Glutamatergic neuron (in vitro differentiated cells): ENCODE results near the gene CBX3. TPM values are rescaled to one million over a fixed set of nuclear protein-coding genes. Genes with fewer than 3 reads are reported as not detected.

Experiments used
- DNase-seq: peaks from one replicate; pipeline ENCODE4 v3.0.0; 2022
- H3K27ac Mint-ChIP-seq: one replicate; pipeline ENCODE4 v1.8.0; 2020; ENCODE audit warnings: mild to moderate bottlenecking, mixed read lengths, inconsistent platforms; ENCODE audit not compliant: unreplicated experiment
- H3K27me3 Mint-ChIP-seq: one replicate; pipeline ENCODE4 v1.8.0; 2020; ENCODE audit warnings: mild to moderate bottlenecking, moderate library complexity, mixed read lengths, inconsistent platforms; ENCODE audit not compliant: unreplicated experiment
- H3K36me3 Mint-ChIP-seq: one replicate; pipeline ENCODE4 v1.8.0; 2020; ENCODE audit warnings: mild to moderate bottlenecking, mixed read lengths, inconsistent platforms; ENCODE audit not compliant: unreplicated experiment
- H3K4me1 Mint-ChIP-seq: one replicate; pipeline ENCODE4 v1.8.0; 2020; ENCODE audit warnings: mild to moderate bottlenecking, low read depth, mixed read lengths, inconsistent platforms; ENCODE audit not compliant: unreplicated experiment
- H3K4me3 Mint-ChIP-seq: one replicate; pipeline ENCODE4 v1.8.0; 2020; ENCODE audit warnings: mild to moderate bottlenecking, mixed read lengths, inconsistent platforms; ENCODE audit not compliant: unreplicated experiment
- H3K9me3 Mint-ChIP-seq: one replicate; pipeline ENCODE4 v1.8.0; 2020; ENCODE audit warnings: mild to moderate bottlenecking, moderate library complexity, mixed read lengths, inconsistent platforms; ENCODE audit not compliant: unreplicated experiment
- CTCF ChIP-seq: fragments of 200-600 bp; sonication (generic); IDR thresholded peaks from one replicate; pipeline ENCODE4 v1.5.0; 2021; ENCODE audit not compliant: partially characterized antibody, unreplicated experiment
- total RNA-seq: library from RNA; stranded (reverse); fragmentation: NEBNext Ultra II Directional; extraction: Animal tissue kit (Norgen Biotek cat#: 25700); gene quantifications from one replicate; pipeline ENCODE4 v1.2.1, GENCODE V29; 2021; ENCODE audit not compliant: unreplicated experiment

The CBX3 gene
- total RNA-seq, 1 donor from 2014 or later, result 191 TPM

GRCh38 chr7:26213807-26214515 is 12.4 kb downstream of the CBX3 start:
- Mint-ChIP-seq H3K27me3 (no peaks in the 10 kb centered on the region), H3K9me3 (peaks cover 4% of the 10 kb centered on the region), H3K27ac (no peak overlapping the region), H3K4me1 (no peaks in the 10 kb centered on the region), H3K36me3 (no peaks in the 10 kb centered on the region), H3K4me3 (no peak overlapping the region)
- no peak for DNase-seq
- no peak for TF ChIP-seq CTCF

- Mint-ChIP-seq H3K27me3 (no peaks in the 10 kb centered on the region), H3K27ac (no peak overlapping the region), H3K36me3 (no peaks in the 10 kb centered on the region), H3K9me3 (peaks cover 4% of the 10 kb centered on the region), H3K4me3 (no peak overlapping the region), H3K4me1 (no peaks in the 10 kb centered on the region)
- DNase-seq, result no peak
- TF ChIP-seq CTCF, result no peak
Observed at GRCh38 chr7:26216049-26216448, 14.5 kb downstream of the CBX3 start.

- H3K27me3 Mint-ChIP-seq, result no peaks in the 10 kb centered on the region
- H3K4me1 Mint-ChIP-seq, result no peaks in the 10 kb centered on the region
- TF ChIP-seq CTCF, result no peak
- no peak for DNase-seq
- H3K4me3 Mint-ChIP-seq, result no peak overlapping the region
- peaks cover 8% of the 10 kb centered on the region for H3K36me3 Mint-ChIP-seq
- H3K9me3 Mint-ChIP-seq, result peaks cover 2% of the 10 kb centered on the region
- H3K27ac Mint-ChIP-seq, result no peak overlapping the region
Observed at GRCh38 chr7:26224359-26224758, 22.8 kb downstream of the CBX3 start.

GRCh38 chr7:26227987-26228386 is 26.4 kb downstream of the CBX3 start:
- TF ChIP-seq CTCF, result no peak
- Mint-ChIP-seq H3K4me1 (no peaks in the 10 kb centered on the region), H3K27ac (no peak overlapping the region), H3K36me3 (peaks cover 8% of the 10 kb centered on the region), H3K9me3 (peaks cover 2% of the 10 kb centered on the region), H3K4me3 (no peak overlapping the region), H3K27me3 (no peaks in the 10 kb centered on the region)
- DNase-seq, result no peak

GRCh38 chr7:26233902-26234511 is 32.5 kb downstream of the CBX3 start:
- no peak overlapping the region for H3K27ac Mint-ChIP-seq
- no peak for TF ChIP-seq CTCF
- peaks cover 2% of the 10 kb centered on the region for H3K9me3 Mint-ChIP-seq

More at GRCh38 chr7:26233902-26234511, 32.5 kb downstream of the CBX3 start:
- H3K27me3 Mint-ChIP-seq, result no peaks in the 10 kb centered on the region
- peaks cover 2% of the 10 kb centered on the region for H3K36me3 Mint-ChIP-seq
- DNase-seq, result no peak
- H3K4me1 Mint-ChIP-seq, result no peaks in the 10 kb centered on the region
- H3K4me3 Mint-ChIP-seq, result no peak overlapping the region
